K562 (cell line): Measurements from ENCODE around the gene USP5. TPM values are rescaled to one million over a fixed set of nuclear protein-coding genes. Genes with fewer than 3 reads are reported as not detected.

Source experiments
- ATAC-seq: fragments of 200-7000 bp; cut with Tn5 transposase; 3 replicates; pipeline ENCODE4 v1.9.1; 2020; ENCODE audit warnings: moderate library complexity
- BruUV-seq: library from RNA; stranded (reverse); fragments of 400-500 nt; replicated peaks from 2 replicates; lab custom pipeline; 2021; lab: Mats Ljungman, UMichigan
- CTCF ChIA-PET: fragments of 300-600 bp; formaldehyde crosslinking; extraction: SDS; loops from one replicate; lab custom pipeline; 2021; ENCODE audit warnings: low intra/inter-chr PET ratio; lab: Yijun Ruan, JAX
- POLR2A ChIA-PET: fragments of 300-600, 350-650 bp; sonication (Branson Sonifier 250); formaldehyde crosslinking; extraction: SDS; loops from one replicate; lab custom pipeline; 2021; ENCODE audit warnings: antibody characterized with exemption, inconsistent platforms; lab: Yijun Ruan, JAX
- DNase-seq, 4 experiments: peaks; one replicate each; pipeline versions ENCODE4 v3.0.0 to v3.0.0-alpha.2; 2011 to 2018; ENCODE audit warnings: low spot score in 3 of 4, mixed read lengths in 3 of 4; ENCODE audit errors: extremely low read depth in 1 of 4
- FAIRE-seq: peaks from 2 replicates; lab custom pipeline; 2011; peaks lifted over from hg19 to GRCh38; lab: Jason Lieb, UNC
- H2AFZ ChIP-seq: 2 replicates; pipeline ENCODE4 v1.6.0; 2011; ENCODE audit warnings: low read depth, low read length, control low read depth, inconsistent platforms
- H3K27ac ChIP-seq: fragments of 200-600 bp; 3 replicates; pipeline ENCODE4 v1.8.0; 2011; ENCODE audit warnings: low read depth, mild to moderate bottlenecking, control low read depth, inconsistent platforms, low read length, moderate library complexity, mixed read lengths; ENCODE audit errors: extremely low read depth
- H3K27me3 ChIP-seq, 2 experiments: fragments of 300-600 bp in 1 of 2; 2 replicates in 1 of 2; 3 replicates in 1 of 2; pipeline versions ENCODE4 v1.6.0 to v1.8.0; 2011; ENCODE audit warnings: inconsistent platforms in 2 of 2, low read length in 2 of 2, mild to moderate bottlenecking in 1 of 2, mixed read lengths in 1 of 2, moderate library complexity in 1 of 2; ENCODE audit not compliant: control insufficient read depth in 2 of 2, insufficient read depth in 2 of 2
- H3K36me3 ChIP-seq: fragments of 300-600 bp; 3 replicates; pipeline ENCODE4 v1.8.0; 2011; ENCODE audit warnings: mild to moderate bottlenecking, low read length, inconsistent platforms; ENCODE audit not compliant: control insufficient read depth, insufficient read depth
- H3K4me1 ChIP-seq, 2 experiments: fragments of 200-600 bp in 1 of 2; replicated peaks in 1 of 2; 2 replicates in 1 of 2; 3 replicates in 1 of 2; pipeline versions ENCODE4 v1.5.1 to v1.8.0; 2011; ENCODE audit warnings: inconsistent platforms in 2 of 2, low read length in 2 of 2, mild to moderate bottlenecking in 1 of 2, mixed read lengths in 1 of 2, moderate library complexity in 1 of 2; ENCODE audit not compliant: control insufficient read depth in 2 of 2, insufficient read depth in 2 of 2
- H3K4me2 ChIP-seq: 2 replicates; pipeline ENCODE4 v1.6.1; 2011; ENCODE audit warnings: low read length, control low read depth, inconsistent platforms, mixed read lengths; ENCODE audit not compliant: insufficient read depth
- H3K4me3 ChIP-seq: fragments of 200-600 bp; sonication (generic), shearing (Covaris generic); 2 replicates; pipeline ENCODE4 v1.5.1; 2016; ENCODE audit warnings: control low read depth, inconsistent platforms
- H3K79me2 ChIP-seq: fragments of 200-600 bp; 3 replicates; pipeline ENCODE4 v1.8.0; 2011; ENCODE audit warnings: low read length, inconsistent platforms; ENCODE audit not compliant: control insufficient read depth, insufficient read depth
- H3K9ac ChIP-seq, 2 experiments: 2 replicates each; pipeline versions ENCODE4 v1.6.0 to v1.6.1; 2011; ENCODE audit warnings: low read depth in 2 of 2, low read length in 2 of 2, control low read depth in 1 of 2, inconsistent platforms in 1 of 2, mild to moderate bottlenecking in 1 of 2, mixed read lengths in 1 of 2; ENCODE audit not compliant: insufficient read depth in 1 of 2
- H3K9me1 ChIP-seq: one replicate; pipeline ENCODE4 v1.6.0; 2011; ENCODE audit warnings: inconsistent platforms, mild to moderate bottlenecking, low read length, moderate library complexity; ENCODE audit not compliant: control insufficient read depth, insufficient read depth
- H3K9me3 ChIP-seq: replicated peaks from 2 replicates; pipeline ENCODE4 v1.5.1; 2011; ENCODE audit warnings: low read depth, low read length, inconsistent platforms; ENCODE audit not compliant: control insufficient read depth, insufficient read depth
- H4K20me1 ChIP-seq: replicated peaks from 2 replicates; pipeline ENCODE4 v1.6.1; 2011; ENCODE audit warnings: low read length, inconsistent platforms, mixed read lengths; ENCODE audit not compliant: control insufficient read depth, insufficient read depth
- BRF1 ChIP-seq: IDR thresholded peaks from 3 replicates; pipeline ENCODE4 v1.6.1; 2011; ENCODE audit warnings: borderline replicate concordance, mild to moderate bottlenecking; ENCODE audit not compliant: insufficient read length; ENCODE audit errors: extremely low read depth
- C11orf30 ChIP-seq: fragments of 450-650 bp; IDR thresholded peaks from 2 replicates; pipeline ENCODE4 v1.6.1; 2016; ENCODE audit warnings: low read depth, mild to moderate bottlenecking
- POLR2G ChIP-seq: fragments of 200-400 bp; formaldehyde crosslinking; IDR thresholded peaks from 2 replicates; pipeline ENCODE4 v1.6.1; 2017; ENCODE audit warnings: low read depth, mild to moderate bottlenecking, antibody characterized with exemption, low read length, moderate library complexity
- RBFOX2 ChIP-seq: fragments of 200-400 bp; formaldehyde crosslinking; IDR thresholded peaks from 2 replicates; pipeline ENCODE4 v1.6.1; 2017; ENCODE audit warnings: low read depth, mild to moderate bottlenecking, low read length, moderate library complexity
- TSC22D4 ChIP-seq: fragments of 450-650 bp; IDR thresholded peaks from 2 replicates; pipeline ENCODE4 v1.6.1; 2016; ENCODE audit warnings: missing genetic modification characterization, missing biosample characterization, control low read depth
- WGBS: fragments of 100-300 bp; shearing (Covaris generic); methylation state at CpG from one replicate; pipeline ENCODE4 v1.1.6; 2016; ENCODE audit warnings: low coverage, mixed read lengths; ENCODE audit not compliant: insufficient coverage; ENCODE audit errors: missing lambda C conversion rate; 5-methylcytosine and 5-hydroxymethylcytosine counted together
- in situ Hi-C: fragments of 300-500 bp; cut with MboI; formaldehyde crosslinking; loops from 4 replicates; pipeline ENCODE4 v1.15.0; 2018; ENCODE audit warnings: inconsistent platforms, mixed read lengths
- intact Hi-C: fragments of 100-400 bp; cut with micrococcal nuclease; formaldehyde crosslinking; loops from 2 replicates; pipeline ENCODE4 v1.14.2; 2022
- polyA plus RNA-seq, 8 experiments: library from polyadenylated mRNA; depleted of rRNA in 4 of 8; stranded (reverse) in 5 of 8; unstranded in 3 of 8; fragments of >200 nt; fragmentation: Nextera tagmentation in 2 of 8; fragmentation: Illumina TruSeq in 1 of 8; extraction: Ambion mirVana in 2 of 8; extraction: Trizol in 1 of 8; gene quantifications; 2 replicates each; pipeline versions ENCODE4 v1.2.1 to v1.2.3, GENCODE V29; 2011 to 2014; ENCODE audit warnings: inconsistent platforms in 1 of 8, missing spikeins in 1 of 8
- total RNA-seq, 7 experiments: library from RNA; depleted of rRNA in 6 of 7; stranded (reverse); fragments of >200 nt in 6 of 7; fragmentation: Illumina TruSeq in 2 of 7; extraction: Trizol in 2 of 7; gene quantifications; 2 replicates each; pipeline versions ENCODE4 v1.2.1 to v1.2.3, GENCODE V29; 2011 to 2021; ENCODE audit warnings: low replicate concordance in 1 of 7
- TF ChIP-seq, protein P1 (sequence below): fragments of 450-650 bp; IDR thresholded peaks from 2 replicates; pipeline ENCODE4 v1.6.1; 2017; ENCODE audit warnings: antibody characterized with exemption, mild to moderate bottlenecking
- TF ChIP-seq, protein P2 (sequence below), 2 experiments: fragments of 450-650 bp; conservative IDR thresholded peaks; 2 replicates each; pipeline ENCODE4 v1.6.1; 2017; ENCODE audit warnings: mild to moderate bottlenecking in 2 of 2, moderate library complexity in 2 of 2

USP5 gene
- total and polyA plus RNA-seq, 9 of the 15 experiments (the other 6 are each of a cell fraction or from before 2014, with no cell fraction given), result 1.4 to 107 (median 48.6) TPM

DNA sequence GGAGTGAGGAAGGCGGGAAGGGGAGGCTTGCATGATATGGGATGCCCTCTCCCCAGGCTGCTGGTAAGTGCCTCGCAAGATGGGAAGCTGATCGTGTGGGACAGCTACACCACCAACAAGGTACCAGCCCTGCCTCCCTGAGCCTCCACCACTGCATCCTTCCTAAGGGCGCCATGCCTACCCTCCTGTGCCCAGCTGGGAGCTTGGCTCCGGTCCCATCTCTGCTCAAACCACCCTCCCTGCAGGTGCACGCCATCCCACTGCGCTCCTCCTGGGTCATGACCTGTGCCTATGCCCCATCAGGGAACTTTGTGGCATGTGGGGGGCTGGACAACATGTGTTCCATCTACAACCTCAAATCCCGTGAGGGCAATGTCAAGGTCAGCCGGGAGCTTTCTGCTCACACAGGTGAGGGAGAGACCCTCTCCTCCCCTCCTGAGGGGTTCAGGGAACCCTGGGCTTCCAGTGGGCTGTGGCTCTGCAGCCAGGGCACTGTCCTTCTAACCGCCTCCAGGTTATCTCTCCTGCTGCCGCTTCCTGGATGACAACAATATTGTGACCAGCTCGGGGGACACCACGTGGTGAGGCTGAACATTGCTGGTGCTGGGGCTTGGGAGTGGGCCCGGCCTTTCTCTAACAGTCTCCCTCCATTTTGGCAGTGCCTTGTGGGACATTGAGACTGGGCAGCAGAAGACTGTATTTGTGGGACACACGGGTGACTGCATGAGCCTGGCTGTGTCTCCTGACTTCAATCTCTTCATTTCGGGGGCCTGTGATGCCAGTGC is 8.6 kb upstream of the USP5 start (continued):
- TF ChIP-seq, protein P1, sequence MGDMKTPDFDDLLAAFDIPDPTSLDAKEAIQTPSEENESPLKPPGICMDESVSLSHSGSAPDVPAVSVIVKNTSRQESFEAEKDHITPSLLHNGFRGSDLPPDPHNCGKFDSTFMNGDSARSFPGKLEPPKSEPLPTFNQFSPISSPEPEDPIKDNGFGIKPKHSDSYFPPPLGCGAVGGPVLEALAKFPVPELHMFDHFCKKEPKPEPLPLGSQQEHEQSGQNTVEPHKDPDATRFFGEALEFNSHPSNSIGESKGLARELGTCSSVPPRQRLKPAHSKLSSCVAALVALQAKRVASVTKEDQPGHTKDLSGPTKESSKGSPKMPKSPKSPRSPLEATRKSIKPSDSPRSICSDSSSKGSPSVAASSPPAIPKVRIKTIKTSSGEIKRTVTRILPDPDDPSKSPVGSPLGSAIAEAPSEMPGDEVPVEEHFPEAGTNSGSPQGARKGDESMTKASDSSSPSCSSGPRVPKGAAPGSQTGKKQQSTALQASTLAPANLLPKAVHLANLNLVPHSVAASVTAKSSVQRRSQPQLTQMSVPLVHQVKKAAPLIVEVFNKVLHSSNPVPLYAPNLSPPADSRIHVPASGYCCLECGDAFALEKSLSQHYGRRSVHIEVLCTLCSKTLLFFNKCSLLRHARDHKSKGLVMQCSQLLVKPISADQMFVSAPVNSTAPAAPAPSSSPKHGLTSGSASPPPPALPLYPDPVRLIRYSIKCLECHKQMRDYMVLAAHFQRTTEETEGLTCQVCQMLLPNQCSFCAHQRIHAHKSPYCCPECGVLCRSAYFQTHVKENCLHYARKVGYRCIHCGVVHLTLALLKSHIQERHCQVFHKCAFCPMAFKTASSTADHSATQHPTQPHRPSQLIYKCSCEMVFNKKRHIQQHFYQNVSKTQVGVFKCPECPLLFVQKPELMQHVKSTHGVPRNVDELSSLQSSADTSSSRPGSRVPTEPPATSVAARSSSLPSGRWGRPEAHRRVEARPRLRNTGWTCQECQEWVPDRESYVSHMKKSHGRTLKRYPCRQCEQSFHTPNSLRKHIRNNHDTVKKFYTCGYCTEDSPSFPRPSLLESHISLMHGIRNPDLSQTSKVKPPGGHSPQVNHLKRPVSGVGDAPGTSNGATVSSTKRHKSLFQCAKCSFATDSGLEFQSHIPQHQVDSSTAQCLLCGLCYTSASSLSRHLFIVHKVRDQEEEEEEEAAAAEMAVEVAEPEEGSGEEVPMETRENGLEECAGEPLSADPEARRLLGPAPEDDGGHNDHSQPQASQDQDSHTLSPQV, result peak; percentile 58

DNA sequence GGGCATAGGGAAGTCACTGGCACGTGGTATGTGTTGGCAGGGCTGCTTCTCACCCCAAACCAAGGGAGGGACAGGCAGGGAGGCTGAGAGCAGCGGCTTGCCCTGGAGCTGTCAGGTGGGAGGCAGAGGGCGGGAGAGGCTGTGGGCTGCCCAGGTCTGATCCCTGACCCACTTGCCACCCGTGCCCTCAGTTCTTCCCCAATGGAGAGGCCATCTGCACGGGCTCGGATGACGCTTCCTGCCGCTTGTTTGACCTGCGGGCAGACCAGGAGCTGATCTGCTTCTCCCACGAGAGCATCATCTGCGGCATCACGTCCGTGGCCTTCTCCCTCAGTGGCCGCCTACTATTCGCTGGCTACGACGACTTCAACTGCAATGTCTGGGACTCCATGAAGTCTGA is 6.6 kb upstream of the USP5 start:
- ChIA-PET CTCF (no interaction called here), POLR2A (interaction anchor here (0.6 to 4.8 kb wide), 4 partner anchors 11 to 305 kb away, joined by 3 to 24 read pairs (median 4); partner anchors contain the start of gene COPS7A)
- Histone ChIP-seq H3K36me3 (peaks cover 76% of the 10 kb centered on the region; the same call in 2 of the 3 replicates), H3K79me2 (peaks cover 19% of the 10 kb centered on the region), H2AFZ (no peak overlapping the region), H3K9me1 (no peaks in the 10 kb centered on the region), H3K9ac (no peak overlapping the region; a peak in 1 of 4 replicates), H3K4me1 (peaks cover 15 to 32% of the 10 kb centered on the region in 2 experiments; a peak in 4 of 5 replicates), H3K4me2 (no peak overlapping the region), H3K27ac (no peak overlapping the region), H4K20me1 (no peaks in the 10 kb centered on the region), H3K4me3 (no peak overlapping the region), H3K9me3 (no peaks in the 10 kb centered on the region), H3K27me3 (no peaks in the 10 kb centered on the region)
- DNase-seq, result no peak
- ATAC-seq, result no peak
- intact Hi-C loops, result no loop called here
- no TSS peak for BruUV-seq
- in situ Hi-C loops, result no loop called here
- no peak for TF ChIP-seq BRF1
- TF ChIP-seq C11orf30, result no peak
- peak; percentile 67 for TF ChIP-seq POLR2G
- TF ChIP-seq, protein P2, sequence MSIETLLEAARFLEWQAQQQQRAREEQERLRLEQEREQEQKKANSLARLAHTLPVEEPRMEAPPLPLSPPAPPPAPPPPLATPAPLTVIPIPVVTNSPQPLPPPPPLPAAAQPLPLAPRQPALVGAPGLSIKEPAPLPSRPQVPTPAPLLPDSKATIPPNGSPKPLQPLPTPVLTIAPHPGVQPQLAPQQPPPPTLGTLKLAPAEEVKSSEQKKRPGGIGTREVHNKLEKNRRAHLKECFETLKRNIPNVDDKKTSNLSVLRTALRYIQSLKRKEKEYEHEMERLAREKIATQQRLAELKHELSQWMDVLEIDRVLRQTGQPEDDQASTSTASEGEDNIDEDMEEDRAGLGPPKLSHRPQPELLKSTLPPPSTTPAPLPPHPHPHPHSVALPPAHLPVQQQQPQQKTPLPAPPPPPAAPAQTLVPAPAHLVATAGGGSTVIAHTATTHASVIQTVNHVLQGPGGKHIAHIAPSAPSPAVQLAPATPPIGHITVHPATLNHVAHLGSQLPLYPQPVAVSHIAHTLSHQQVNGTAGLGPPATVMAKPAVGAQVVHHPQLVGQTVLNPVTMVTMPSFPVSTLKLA (conservative IDR thresholded peaks at IDR 0.05), result no peak
- peak; percentile 53 for TF ChIP-seq RBFOX2
- TF ChIP-seq TSC22D4 (tag), result no peak
- FAIRE-seq, result no peak
- 95% methylated on average over 7 of the region's 17 CpGs for WGBS
